ENCODE results near the gene NIP7. TPM values are rescaled to one million over a fixed set of nuclear protein-coding genes. Genes with fewer than 3 reads are reported as not detected.
A peak's percentile ranks its signal among the peaks of the same experiment; 100 is the strongest.

NIP7 gene
- total RNA-seq, 2 experiments from 2014 or later: 36.0 to 36.7 TPM

DNA sequence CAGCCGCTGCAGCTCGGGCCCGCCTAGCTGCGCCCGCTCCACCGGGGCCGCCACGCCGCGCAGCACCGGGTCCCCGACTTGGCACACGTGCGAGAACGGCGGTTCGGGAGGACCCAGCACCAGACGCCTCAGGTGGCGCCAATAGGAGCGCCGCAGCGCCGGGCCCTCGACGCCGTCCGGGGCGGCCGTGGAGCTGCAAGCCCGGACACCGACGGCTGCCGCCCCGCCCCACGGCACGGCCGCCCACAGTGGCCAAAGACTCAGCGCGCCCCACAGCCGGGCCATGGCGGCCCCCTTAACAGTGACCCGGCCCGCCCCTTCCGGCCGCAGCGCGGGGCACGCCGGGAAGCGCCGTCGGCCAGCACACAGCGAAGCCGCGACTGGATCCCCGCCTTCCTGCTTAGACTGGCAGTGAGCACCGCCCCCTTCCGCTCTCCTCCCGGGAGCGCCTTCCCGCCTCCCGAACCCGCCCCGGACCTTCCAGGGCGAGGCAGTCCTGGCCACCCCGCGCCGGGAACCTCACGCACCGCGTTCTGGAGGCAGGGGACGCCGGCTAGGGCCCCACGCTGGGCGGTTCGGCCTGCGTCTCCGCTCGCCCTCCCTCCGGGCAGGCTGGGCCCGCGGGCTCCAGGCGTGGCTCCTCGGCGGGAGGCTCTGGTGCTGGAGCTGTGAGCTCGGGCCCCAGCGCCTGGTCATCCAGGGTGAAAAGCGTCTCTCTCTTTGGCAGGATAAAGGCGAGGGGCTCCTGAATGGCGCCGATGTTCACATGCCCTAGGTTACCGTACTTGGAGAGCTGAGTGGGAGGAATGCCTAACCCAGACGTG, 9.1 kb upstream of the NIP7 start, which contains the start of gene PDF:
Gene PDF (minus strand): TSS at position 303 of the 824 bp plus-strand sequence. CDS start 18 bp downstream, at position 285.
- CTCF ChIA-PET: interaction anchor here (0.5 to 2.7 kb wide), 5 partner anchors 8 to 50 kb away, joined by 3 to 15 read pairs (median 4); partner anchors contain the start of genes COG8, NIP7 and VPS4A
- H3K4me1 Mint-ChIP-seq: peaks cover 48% of the 10 kb centered on the region

DNA sequence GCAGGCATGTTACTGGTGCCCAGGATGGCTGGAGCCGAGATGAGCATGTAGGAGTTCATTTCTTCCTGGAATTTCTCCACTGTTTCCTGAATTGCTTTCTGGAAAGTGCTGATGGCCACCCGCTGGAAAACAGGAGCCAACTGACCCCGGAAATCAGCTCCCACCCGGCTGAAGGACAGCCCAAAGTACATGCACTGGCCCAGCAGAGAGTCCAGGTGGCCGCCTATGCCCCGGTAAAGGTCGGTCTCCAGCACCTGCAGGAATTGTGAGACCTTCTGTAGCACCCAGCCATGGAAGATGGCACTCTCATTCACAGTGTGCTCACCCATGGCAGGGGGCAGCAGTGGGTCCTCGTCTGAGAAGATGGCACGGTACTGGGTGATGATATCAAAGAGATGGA, 4.9 kb upstream of the NIP7 start:
- Mint-ChIP-seq H3K27me3 (no peaks in the 10 kb centered on the region), H3K9me3 (no peaks in the 10 kb centered on the region), H3K27ac (no peak overlapping the region), H3K36me3 (ENCODE audit: low read depth) (peaks cover 45% of the 10 kb centered on the region), H3K4me3 (no peak overlapping the region), H3K4me1 (peaks cover 41% of the 10 kb centered on the region)
- no peak for DNase-seq
- CTCF ChIA-PET: no interaction called here
- POLR2A ChIA-PET: interaction anchor here (0.6 kb wide), 1 partner anchor 146 kb away, joined by 4 read pairs; no protein-coding TSS in a partner anchor

More for the DNA sequence above, 9.1 kb upstream of the NIP7 start, which contains the start of gene PDF:
- peak within 1 kb of the TSS; percentile 78 for H3K27ac Mint-ChIP-seq
- POLR2A ChIA-PET: interaction anchor here (0.6 to 9.7 kb wide), 11 partner anchors 9 to 432 kb away, joined by 3 to 151 read pairs (median 4); partner anchors contain the start of genes COG8, CYB5B, NIP7 and NQO1
- peak; percentile 87 for DNase-seq
- H3K36me3 Mint-ChIP-seq (ENCODE audit: low read depth): peaks cover 55% of the 10 kb centered on the region
- no peaks in the 10 kb centered on the region for H3K27me3 Mint-ChIP-seq
- peak within 1 kb of the TSS; percentile 80 for H3K4me3 Mint-ChIP-seq
- no peaks in the 10 kb centered on the region for H3K9me3 Mint-ChIP-seq

DNA sequence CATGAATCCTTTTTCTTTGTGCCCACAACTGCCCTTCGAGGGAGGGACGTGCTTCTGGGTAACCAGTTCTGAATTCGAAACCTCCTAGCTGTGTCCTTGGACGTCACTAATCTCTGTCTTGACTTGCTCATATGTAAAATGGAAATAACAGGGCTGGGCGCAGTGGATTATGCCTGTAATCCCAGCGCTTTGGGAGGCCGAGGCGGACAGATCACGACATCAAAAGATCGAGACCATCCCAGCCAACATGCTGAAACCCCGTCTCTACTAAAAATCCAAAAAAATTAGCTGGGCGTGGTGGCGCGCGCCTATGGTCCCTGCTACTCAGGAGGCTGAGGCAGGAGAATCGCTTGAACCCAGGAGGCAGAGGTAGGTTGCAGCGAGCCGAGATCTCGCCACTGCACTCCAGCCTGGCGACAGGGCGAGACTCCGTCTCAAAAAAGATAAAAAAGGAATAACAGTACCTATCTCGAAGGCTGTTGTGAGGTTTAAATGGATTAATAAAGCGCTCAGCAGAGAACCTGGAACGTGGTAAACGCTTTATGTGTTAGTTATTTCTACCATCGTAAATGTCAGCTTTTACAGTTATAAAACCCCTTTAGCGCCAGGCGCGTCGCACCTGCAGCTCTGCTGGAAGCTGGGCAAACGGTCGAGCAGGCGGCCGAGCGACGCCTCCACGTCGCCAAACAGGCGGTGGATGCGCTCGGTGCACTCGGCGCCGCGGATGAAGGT, 849 bp upstream of the NIP7 start:
- peak overlapping the region; percentile 83 for H3K27ac Mint-ChIP-seq
- H3K27me3 Mint-ChIP-seq: no peaks in the 10 kb centered on the region
- peak overlapping the region; percentile 97 for H3K4me3 Mint-ChIP-seq
- CTCF ChIA-PET: interaction anchor here (0.8 to 1.8 kb wide), 7 partner anchors 9 to 188 kb away, joined by 3 to 15 read pairs (median 4); partner anchors contain the start of genes PDF and TERF2
- POLR2A ChIA-PET: interaction anchor here (0.6 to 8.8 kb wide), 12 partner anchors 10 to 416 kb away, joined by 3 to 151 read pairs (median 4); partner anchors contain the start of genes CHTF8, NOB1, PDF and SNTB2
- no peaks in the 10 kb centered on the region for H3K9me3 Mint-ChIP-seq
- H3K36me3 Mint-ChIP-seq (ENCODE audit: low read depth): peaks cover 66% of the 10 kb centered on the region
- DNase-seq: no peak
- peaks cover 56% of the 10 kb centered on the region for H3K4me1 Mint-ChIP-seq

DNA sequence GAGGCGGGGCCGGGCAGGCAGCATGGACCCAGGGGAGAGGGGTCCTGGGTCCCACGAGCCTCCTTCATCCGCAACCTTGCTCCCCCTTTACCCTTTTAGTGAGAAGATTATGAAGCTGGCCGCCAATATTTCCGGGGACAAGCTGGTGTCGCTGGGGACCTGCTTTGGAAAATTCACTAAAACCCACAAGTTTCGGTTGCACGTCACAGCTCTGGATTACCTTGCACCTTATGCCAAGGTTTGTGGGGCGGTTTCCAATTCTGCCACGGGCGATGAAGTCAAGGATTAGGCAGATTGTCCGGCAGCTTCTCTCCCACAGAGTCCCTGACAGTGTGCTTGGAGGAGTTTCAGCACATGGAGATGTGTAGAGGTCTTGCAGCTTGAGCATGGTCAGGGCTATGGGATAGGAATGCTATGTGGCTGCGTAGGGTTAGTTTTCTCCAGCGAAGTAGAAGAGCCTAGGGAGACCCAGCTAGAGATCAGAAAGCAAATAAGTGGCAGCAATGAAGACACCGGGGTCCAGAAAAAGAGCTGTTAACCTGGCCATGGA, 598 bp downstream of the NIP7 start:
- peak overlapping the region; percentile 97 for H3K4me3 Mint-ChIP-seq
- no peaks in the 10 kb centered on the region for H3K27me3 Mint-ChIP-seq
- peaks cover 58% of the 10 kb centered on the region for H3K4me1 Mint-ChIP-seq
- H3K36me3 Mint-ChIP-seq (ENCODE audit: low read depth): peaks cover 53% of the 10 kb centered on the region
- ChIA-PET POLR2A (interaction anchor here (0.6 to 8.8 kb wide), 17 partner anchors 9 to 415 kb away, joined by 3 to 151 read pairs (median 4); partner anchors contain the start of genes CHTF8, NOB1, NQO1 and PDF), CTCF (interaction anchor here (1.0 to 2.4 kb wide), 6 partner anchors 9 to 414 kb away, joined by 3 to 11 read pairs (median 4); partner anchors contain the start of genes NOB1, PDF and SNTB2)
- peak; percentile 40 for DNase-seq
- H3K27ac Mint-ChIP-seq: peak overlapping the region; percentile 91
- H3K9me3 Mint-ChIP-seq: no peaks in the 10 kb centered on the region

DNA sequence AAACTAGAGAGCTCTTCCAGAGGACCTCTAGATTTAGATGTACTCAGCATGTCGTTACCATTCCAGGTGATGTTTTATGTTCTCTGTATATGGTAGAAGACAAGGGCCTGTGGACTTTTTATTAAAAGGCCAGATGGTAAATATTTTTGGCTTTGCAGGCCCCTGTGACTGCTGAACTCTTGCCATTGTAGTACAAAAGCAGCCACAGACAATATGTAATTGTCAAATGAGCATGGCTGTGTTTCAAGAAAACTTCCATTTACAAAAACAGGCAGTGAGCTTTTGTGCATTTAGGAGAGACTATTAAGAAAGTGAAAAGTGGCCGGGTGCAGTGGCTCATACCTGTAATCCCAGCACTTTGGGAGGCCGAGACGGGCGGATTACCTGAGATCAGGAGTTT, 4.6 kb downstream of the NIP7 start:
- Mint-ChIP-seq H3K4me3 (no peak overlapping the region), H3K27me3 (no peaks in the 10 kb centered on the region), H3K9me3 (no peaks in the 10 kb centered on the region), H3K4me1 (peaks cover 46% of the 10 kb centered on the region), H3K36me3 (ENCODE audit: low read depth) (peaks cover 42% of the 10 kb centered on the region), H3K27ac (no peak overlapping the region)
- CTCF ChIA-PET: no interaction called here
- no peak for DNase-seq
- POLR2A ChIA-PET: interaction anchor here (0.7 to 8.8 kb wide), 3 partner anchors 10 to 41 kb away, joined by 3 to 151 read pairs (median 34); partner anchors contain the start of genes PDF and TERF2

DNA sequence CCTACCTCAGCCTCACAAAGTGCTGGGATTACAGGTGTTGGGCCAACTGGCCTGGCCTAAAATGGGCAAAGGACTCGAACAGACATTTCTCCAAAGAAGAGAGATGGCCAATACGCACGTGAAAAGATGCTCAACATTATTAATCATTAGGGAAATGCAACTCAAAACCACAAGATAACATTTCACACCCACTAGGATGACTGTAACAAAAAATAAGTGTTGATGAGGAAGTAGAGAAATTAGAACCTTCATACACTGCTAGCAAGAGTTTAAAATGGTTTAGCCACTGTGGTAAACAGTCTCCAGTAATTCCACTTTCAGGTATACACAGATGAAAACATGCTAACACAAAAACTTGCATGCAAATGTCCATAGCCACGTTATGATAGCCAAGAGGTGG, 6.4 kb downstream of the NIP7 start:
- H3K27ac Mint-ChIP-seq: no peak overlapping the region
- peaks cover 37% of the 10 kb centered on the region for H3K36me3 Mint-ChIP-seq (ENCODE audit: low read depth)

DNA sequence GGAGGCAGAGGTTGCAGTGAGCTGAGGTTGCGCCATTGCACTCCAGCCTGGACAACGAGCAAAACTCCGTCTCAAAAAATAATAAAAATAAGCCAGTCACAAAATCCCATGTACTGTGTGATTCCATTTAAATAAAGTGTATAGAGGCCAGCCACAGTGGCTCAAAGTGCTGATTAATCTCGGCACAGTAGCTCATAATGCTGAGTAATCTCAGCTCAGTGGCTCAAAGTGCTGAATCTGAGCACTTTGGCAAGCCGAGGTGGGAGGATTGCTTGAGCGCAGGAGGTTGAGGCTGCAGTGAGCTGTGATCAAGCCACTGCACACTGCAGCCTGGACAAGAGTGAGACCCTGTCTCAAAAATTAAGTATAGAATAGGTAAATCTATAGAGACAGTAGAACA, 7.1 kb downstream of the NIP7 start:
- H3K27me3 Mint-ChIP-seq: no peaks in the 10 kb centered on the region
- no peak for DNase-seq
- H3K4me1 Mint-ChIP-seq: peaks cover 27% of the 10 kb centered on the region
- ChIA-PET CTCF (no interaction called here), POLR2A (interaction anchor here (1.2 kb wide), 1 partner anchor 18 kb away, joined by 3 read pairs; no protein-coding TSS in a partner anchor)
- no peak overlapping the region for H3K4me3 Mint-ChIP-seq
- H3K9me3 Mint-ChIP-seq: no peaks in the 10 kb centered on the region
- H3K27ac Mint-ChIP-seq: no peak overlapping the region
- H3K36me3 Mint-ChIP-seq (ENCODE audit: low read depth): peaks cover 29% of the 10 kb centered on the region

More for the DNA sequence above, 6.4 kb downstream of the NIP7 start:
- Mint-ChIP-seq H3K9me3 (no peaks in the 10 kb centered on the region), H3K4me3 (no peak overlapping the region), H3K4me1 (peaks cover 35% of the 10 kb centered on the region), H3K27me3 (no peaks in the 10 kb centered on the region)
- DNase-seq: no peak
- ChIA-PET CTCF (no interaction called here), POLR2A (interaction anchor here (1.2 kb wide), 1 partner anchor 17 kb away, joined by 3 read pairs; no protein-coding TSS in a partner anchor)

DNA sequence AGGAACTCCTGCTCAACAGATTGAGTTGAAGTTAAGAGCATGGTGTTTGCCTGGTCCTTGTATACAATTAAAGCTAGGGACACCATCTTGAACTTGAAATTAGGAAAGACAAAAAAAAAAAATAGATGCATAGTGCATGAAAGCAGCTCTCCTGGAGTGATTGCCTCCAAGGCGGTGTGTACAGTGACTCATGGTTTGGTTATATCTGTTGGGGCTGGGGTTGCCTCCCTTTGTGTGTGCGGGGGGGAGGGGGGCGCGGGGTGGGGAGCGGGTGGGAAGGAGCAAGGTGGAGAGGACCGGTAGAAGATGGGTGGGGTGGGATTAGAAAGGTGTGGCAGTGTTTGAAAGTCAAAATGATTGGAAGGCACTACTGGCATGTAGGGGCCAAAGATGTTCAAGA, 8.7 kb downstream of the NIP7 start:
- no peak for DNase-seq
- H3K4me1 Mint-ChIP-seq: peaks cover 16% of the 10 kb centered on the region
- ChIA-PET CTCF (no interaction called here), POLR2A (interaction anchor here (1.0 to 1.4 kb wide), 3 partner anchors 10 to 24 kb away, joined by 3 to 4 read pairs (median 3); no protein-coding TSS in a partner anchor)
- H3K27ac Mint-ChIP-seq: no peak overlapping the region
- no peaks in the 10 kb centered on the region for H3K27me3 Mint-ChIP-seq
- H3K9me3 Mint-ChIP-seq: no peaks in the 10 kb centered on the region
- no peak overlapping the region for H3K4me3 Mint-ChIP-seq
- peaks cover 21% of the 10 kb centered on the region for H3K36me3 Mint-ChIP-seq (ENCODE audit: low read depth)

DNA sequence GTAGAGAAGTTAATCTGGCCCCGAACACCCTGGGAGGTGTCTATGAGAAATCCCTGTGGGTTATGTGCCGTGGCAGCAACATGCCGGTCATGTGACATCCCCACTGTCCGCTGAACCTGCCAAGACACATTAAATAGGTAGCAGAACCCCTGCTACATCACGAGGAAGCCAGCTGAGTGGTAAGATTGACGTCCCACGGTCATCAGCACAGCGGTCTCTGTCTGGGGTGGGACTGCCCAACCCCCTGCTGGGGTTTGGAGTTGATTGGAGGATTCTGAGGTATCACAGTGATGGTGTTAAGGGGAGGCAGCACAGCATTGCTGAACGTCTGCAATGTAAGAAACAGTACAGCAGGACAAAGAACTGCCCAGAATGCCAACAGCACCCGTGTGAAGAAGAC, 10.0 kb downstream of the NIP7 start:
- peaks cover 20% of the 10 kb centered on the region for H3K36me3 Mint-ChIP-seq (ENCODE audit: low read depth)

DNA sequence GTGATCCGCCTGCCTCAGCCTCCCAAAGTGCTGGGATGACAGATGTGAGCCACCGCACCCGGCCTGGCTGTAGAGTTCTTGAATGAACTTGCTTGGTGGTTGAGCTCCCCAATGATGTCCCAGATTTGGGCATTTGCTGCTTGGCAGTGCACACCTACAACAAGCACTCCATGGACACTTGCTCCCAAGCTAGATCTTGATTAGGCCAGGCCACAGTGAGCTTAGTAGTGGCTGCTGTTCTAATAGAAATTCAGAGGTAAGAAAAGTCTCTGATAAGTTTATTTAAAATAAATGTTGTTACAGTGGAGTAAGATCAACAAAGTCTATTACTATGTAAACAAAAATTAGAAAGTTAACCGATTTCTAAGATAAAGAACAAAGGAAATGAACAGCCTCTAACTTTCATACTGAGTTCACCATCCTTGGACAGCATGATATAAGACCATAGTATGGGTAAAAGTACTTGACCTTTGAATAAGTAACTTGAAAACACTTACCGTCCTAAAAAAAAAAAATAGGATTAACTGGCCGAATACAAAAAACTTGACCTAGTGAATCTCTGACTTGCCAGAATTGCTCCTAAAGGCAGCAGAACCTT, 11.1 kb downstream of the NIP7 start:
- DNase-seq: no peak
- Mint-ChIP-seq H3K9me3 (no peaks in the 10 kb centered on the region), H3K36me3 (ENCODE audit: low read depth) (peaks cover 23% of the 10 kb centered on the region), H3K4me1 (peaks cover 11% of the 10 kb centered on the region), H3K27me3 (no peaks in the 10 kb centered on the region), H3K27ac (no peak overlapping the region), H3K4me3 (no peak overlapping the region)
- ChIA-PET CTCF (no interaction called here), POLR2A (interaction anchor here (0.9 to 2.2 kb wide), 2 partner anchors 10 to 11 kb away, joined by 3 to 7 read pairs; no protein-coding TSS in a partner anchor)

More for the DNA sequence above, 10.0 kb downstream of the NIP7 start:
- Mint-ChIP-seq H3K27ac (no peak overlapping the region), H3K4me3 (no peak overlapping the region), H3K4me1 (peaks cover 13% of the 10 kb centered on the region), H3K9me3 (no peaks in the 10 kb centered on the region), H3K27me3 (no peaks in the 10 kb centered on the region)
- no peak for DNase-seq
- ChIA-PET POLR2A (interaction anchor here (1.2 to 2.2 kb wide), 2 partner anchors 9 to 20 kb away, joined by 6 to 7 read pairs; no protein-coding TSS in a partner anchor), CTCF (no interaction called here)

DNA sequence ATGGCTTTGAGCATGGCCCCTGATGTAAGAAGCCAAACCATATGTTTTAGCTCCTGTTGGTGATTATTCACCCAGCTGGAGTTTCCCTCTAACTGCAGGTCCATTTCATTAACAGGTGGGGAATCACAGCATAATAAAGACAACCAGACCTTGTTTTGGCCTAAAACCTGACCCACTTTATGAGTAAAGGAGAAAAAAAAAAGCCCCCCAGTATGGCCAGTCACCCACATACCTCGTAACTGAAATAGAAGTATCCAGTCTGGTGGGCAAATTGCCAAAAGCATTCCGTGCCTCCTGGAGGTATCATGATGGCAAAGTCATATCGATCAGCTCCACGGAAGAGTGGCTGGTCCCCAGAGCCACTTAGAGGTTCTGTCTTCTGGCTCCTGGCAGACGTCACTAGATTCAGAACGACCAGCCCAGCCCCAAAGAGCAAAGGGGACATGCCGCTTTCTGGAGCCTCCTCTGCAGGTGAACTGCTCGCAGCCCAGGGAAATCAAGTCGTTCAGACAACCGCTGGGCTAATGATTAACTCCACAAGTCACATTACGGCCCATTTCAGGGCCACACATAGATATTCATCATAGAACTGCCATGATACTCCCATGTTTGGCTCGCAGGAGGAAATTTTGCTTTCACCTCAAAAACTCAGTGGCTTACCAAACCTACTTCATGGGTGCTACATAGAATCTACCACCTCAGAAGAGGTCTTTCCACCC, 11.9 kb downstream of the NIP7 start, which contains the start of gene TMED6:
Gene TMED6 (minus strand): TSS at position 478 of the 719 bp plus-strand sequence. CDS start 33 bp downstream, at position 445.
- ChIA-PET CTCF (interaction anchor here (0.6 kb wide), 1 partner anchor 30 kb away, joined by 3 read pairs; no protein-coding TSS in a partner anchor), POLR2A (interaction anchor here (0.9 kb wide), 1 partner anchor 10 kb away, joined by 3 read pairs; no protein-coding TSS in a partner anchor)
- no peak for DNase-seq
- H3K27me3 Mint-ChIP-seq: no peaks in the 10 kb centered on the region
- H3K27ac Mint-ChIP-seq: no peak within 1 kb of the TSS
- H3K4me3 Mint-ChIP-seq: no peak within 1 kb of the TSS
- no peaks in the 10 kb centered on the region for H3K9me3 Mint-ChIP-seq
- H3K4me1 Mint-ChIP-seq: peaks cover 5% of the 10 kb centered on the region
- peaks cover 21% of the 10 kb centered on the region for H3K36me3 Mint-ChIP-seq (ENCODE audit: low read depth)
